Measurements from ENCODE around the gene L3MBTL4. TPM values are rescaled to one million over a fixed set of nuclear protein-coding genes. Genes with fewer than 3 reads are reported as not detected.

The L3MBTL4 gene
- polyA plus RNA-seq, 1 of the 3 experiments (the other 2 are of a cell fraction), result 0.02 TPM

GRCh38 chr18:5937121-5937520, 477.6 kb downstream of the L3MBTL4 start (continued):
- TF ChIP-seq CTCF (IDR thresholded peaks at IDR 0.05), result no peak
- TF ChIP-seq ELF1 (IDR thresholded peaks at IDR 0.05), result no peak
- no peak for TF ChIP-seq TCF12 (IDR thresholded peaks at IDR 0.05)
- no peak for TF ChIP-seq POLR2AphosphoS5 (IDR thresholded peaks at IDR 0.05; ENCODE audit: low read depth, low read length)
- TF ChIP-seq PBX3 (IDR thresholded peaks at IDR 0.05), result no peak
- TF ChIP-seq IRF3 (IDR thresholded peaks at IDR 0.05; ENCODE audit: low read depth, low read length), result no peak
- no peak for TF ChIP-seq YY1 (IDR thresholded peaks at IDR 0.05; ENCODE audit: low read depth)
- TF ChIP-seq RFX5 (IDR thresholded peaks at IDR 0.05; ENCODE audit: low read length), result no peak
- no peak for TF ChIP-seq GABPA (IDR thresholded peaks at IDR 0.05; ENCODE audit: low read depth)
- TF ChIP-seq TEAD4 (IDR thresholded peaks at IDR 0.05; ENCODE audit: borderline replicate concordance, insufficient read depth), result no peak

GRCh38 chr18:5930789-5931188, 483.9 kb downstream of the L3MBTL4 start:
- TF ChIP-seq FOXJ3 (CRISPR knock-in tag; IDR thresholded peaks at IDR 0.05) (no peak), JUND (IDR thresholded peaks at IDR 0.05) (no peak), FOSL2 (IDR thresholded peaks at IDR 0.05; ENCODE audit: borderline replicate concordance, low read depth) (no peak), RCOR1 (IDR thresholded peaks at IDR 0.05; ENCODE audit: low read length) (no peak), MEF2A (IDR thresholded peaks at IDR 0.05; ENCODE audit: borderline replicate concordance, low read depth) (no peak), EZH2phosphoT487 (IDR thresholded peaks at IDR 0.05; ENCODE audit: borderline replicate concordance, low read depth) (no peak)
- H3K4me3 ChIP-seq (ENCODE audit: low read depth in 2 of 2, low read length in 1 of 2), result no peak overlapping the region
- H3F3A ChIP-seq (replicated peaks; ENCODE audit: insufficient read depth), result no peaks in the 10 kb centered on the region
- no peaks in the 10 kb centered on the region for H3K27me3 ChIP-seq (ENCODE audit: insufficient read depth)
- no peaks in the 10 kb centered on the region for H3K9me2 ChIP-seq
- H3K9ac ChIP-seq, result no peak overlapping the region
- H4K20me1 ChIP-seq (ENCODE audit: insufficient read depth), result no peaks in the 10 kb centered on the region
- ChIA-PET CTCF (interaction anchor here (0.7 to 1.2 kb wide), 2 partner anchors 17 to 41 kb away, joined by 3 read pairs; no protein-coding TSS in a partner anchor), POLR2A (no interaction called here)
- no peaks in the 10 kb centered on the region for H3K79me2 ChIP-seq (ENCODE audit: insufficient read depth)
- H3K4me1 ChIP-seq (ENCODE audit: control insufficient read depth in 1 of 2, insufficient read depth in 2 of 2, low read depth in 1 of 2, low read length in 1 of 2), result no peaks in the 10 kb centered on the region
- H3K36me3 ChIP-seq (replicated peaks in 1 of 2; ENCODE audit: control insufficient read depth in 1 of 2, insufficient read depth in 2 of 2, low read length in 1 of 2), result no peaks in the 10 kb centered on the region
- 9% methylated on average over 2 of the region's 2 CpGs for WGBS (ENCODE audit: low lambda C conversion rate)
- H3K9me3 ChIP-seq, result peaks cover 10% of the 10 kb centered on the region; the same call in 1 of the 2 replicates
- no peak overlapping the region for H3K27ac ChIP-seq (ENCODE audit: low read depth in 2 of 2, low read length in 1 of 2)
- no peak overlapping the region for H2AFZ ChIP-seq (ENCODE audit: low read depth)
- no peak overlapping the region for H3K4me2 ChIP-seq
- DNase-seq, result no peak

Data from SK-N-SH (cell line).